B cell (primary cell): ENCODE data around the gene GEMIN7. TPM values are rescaled to one million over a fixed set of nuclear protein-coding genes. Genes with fewer than 3 reads are reported as not detected.

Experiments
- ATAC-seq: fragments of 200-7000 bp; cut with Tn5 transposase; one replicate; pipeline ENCODE4 v1.10.0; 2021; ENCODE audit warnings: low read depth, mild to moderate bottlenecking, moderate number of reproducible peaks, moderate library complexity
- CTCF ChIA-PET: fragments of 350-600 bp; sonication (Branson Sonifier 250); formaldehyde crosslinking; loops from one replicate; lab custom pipeline; 2021; ENCODE audit warnings: antibody characterized with exemption, inconsistent platforms; lab: Charles Lee
- POLR2A ChIA-PET: fragments of 350-600 bp; sonication (Branson Sonifier 250); formaldehyde crosslinking; loops from one replicate; lab custom pipeline; 2021; ENCODE audit warnings: antibody characterized with exemption; lab: Charles Lee
- DNase-seq: peaks from one replicate; pipeline ENCODE4 v3.0.0; 2013
- H2AFZ ChIP-seq: 2 replicates; pipeline ENCODE4 v1.6.1; 2012; ENCODE audit warnings: mild to moderate bottlenecking, low read depth, low read length; ENCODE audit not compliant: insufficient read depth, poor library complexity, severe bottlenecking
- H3K27ac ChIP-seq, 2 donors: 1 replicate in 1 of 2; 2 replicates in 1 of 2; pipeline ENCODE4 v1.5.1; 2012 to 2013; ENCODE audit warnings: low read length in 2 of 2, mild to moderate bottlenecking in 2 of 2, moderate library complexity in 1 of 2
- H3K27me3 ChIP-seq, 4 experiments: fragments of 200-600 bp in 1 of 4; sonication (generic) in 1 of 4; replicated peaks in 1 of 4; 1 replicate in 2 of 4; 2 replicates in 2 of 4; pipeline versions ENCODE4 v1.6.1 to v1.7.0; 2013 to 2016; ENCODE audit warnings: low read length in 3 of 4, mild to moderate bottlenecking in 2 of 4, mixed read lengths in 1 of 4, moderate library complexity in 1 of 4; ENCODE audit not compliant: insufficient read depth in 4 of 4, control insufficient read depth in 3 of 4; ENCODE audit errors: control extremely low read depth in 1 of 4
- H3K36me3 ChIP-seq, 2 experiments: replicated peaks in 1 of 2; 1 replicate in 1 of 2; 2 replicates in 1 of 2; pipeline versions ENCODE4 v1.6.1 to v1.7.1; 2013; ENCODE audit warnings: low read length in 1 of 2; ENCODE audit not compliant: insufficient read depth in 2 of 2, control insufficient read depth in 1 of 2; ENCODE audit errors: control extremely low read depth in 1 of 2, extremely low read depth in 1 of 2
- H3K4me1 ChIP-seq, 2 donors: fragments of 200-600 bp in 1 of 2; sonication (generic) in 1 of 2; 1 replicate in 1 of 2; 2 replicates in 1 of 2; pipeline versions ENCODE4 v1.5.1 to v1.6.1; 2013 to 2017; ENCODE audit warnings: low read length in 2 of 2; ENCODE audit not compliant: control insufficient read depth in 2 of 2, insufficient read depth in 2 of 2
- H3K4me2 ChIP-seq: replicated peaks from 2 replicates; pipeline ENCODE3; 2012; ENCODE audit warnings: mild to moderate bottlenecking, low read depth, low read length; ENCODE audit not compliant: poor library complexity, severe bottlenecking
- H3K4me3 ChIP-seq, 5 experiments: fragments of 200-600 bp in 1 of 5; sonication (generic) in 1 of 5; 1 replicate in 3 of 5; 2 replicates in 2 of 5; pipeline versions ENCODE4 v1.5.1 to v1.7.0; 2011 to 2016; ENCODE audit warnings: low read length in 4 of 5, mild to moderate bottlenecking in 4 of 5, low read depth in 2 of 5, control low read depth in 1 of 5, moderate library complexity in 1 of 5; ENCODE audit not compliant: insufficient read depth in 1 of 5; ENCODE audit errors: control extremely low read depth in 1 of 5, extremely low read depth in 1 of 5
- H3K79me2 ChIP-seq: fragments of 200-600 bp; sonication (generic); one replicate; pipeline ENCODE4 v1.6.0; 2016; ENCODE audit warnings: low read length; ENCODE audit not compliant: control insufficient read depth, insufficient read depth
- H3K9ac ChIP-seq: fragments of 200-600 bp; sonication (generic); 2 replicates; pipeline ENCODE4 v1.6.1; 2017; ENCODE audit warnings: mild to moderate bottlenecking, low read length, moderate library complexity
- H3K9me3 ChIP-seq, 3 donors: one replicate each; pipeline versions ENCODE4 v1.6.1 to v1.7.1; 2013; ENCODE audit warnings: low read length in 2 of 3; ENCODE audit not compliant: control insufficient read depth in 2 of 3, insufficient read depth in 1 of 3; ENCODE audit errors: control extremely low read depth in 1 of 3
- H4K20me1 ChIP-seq: 2 replicates; pipeline ENCODE4 v1.6.0; 2012; ENCODE audit warnings: mild to moderate bottlenecking, low read length; ENCODE audit not compliant: insufficient read depth, control insufficient read depth, poor library complexity, severe bottlenecking
- H3K27ac Mint-ChIP-seq: one replicate; pipeline ENCODE4 v1.8.0; 2021; ENCODE audit warnings: mixed read lengths
- H3K27me3 Mint-ChIP-seq: one replicate; pipeline ENCODE4 v1.8.0; 2021; ENCODE audit warnings: mixed read lengths
- H3K4me1 Mint-ChIP-seq: one replicate; pipeline ENCODE4 v1.8.0; 2021; ENCODE audit warnings: mixed read lengths
- H3K4me3 Mint-ChIP-seq: one replicate; pipeline ENCODE4 v1.8.0; 2021; ENCODE audit warnings: mixed read lengths
- H3K9me3 Mint-ChIP-seq: one replicate; pipeline ENCODE4 v1.8.0; 2022; ENCODE audit warnings: mixed read lengths; ENCODE audit not compliant: insufficient read depth
- CTCF ChIP-seq: fragments of 200-600 bp; IDR thresholded peaks from one replicate; pipeline ENCODE4 v1.8.0; 2022; ENCODE audit warnings: antibody characterized with exemption, mild to moderate bottlenecking
- EZH2 ChIP-seq: IDR thresholded peaks from 2 replicates; pipeline ENCODE4 v1.6.1; 2012; ENCODE audit warnings: borderline replicate concordance, low read depth, mild to moderate bottlenecking, moderate library complexity, low read length; ENCODE audit not compliant: insufficient read depth, poor library complexity, severe bottlenecking
- WGBS: methylation state at CpG from one replicate; pipeline ENCODE4 v1.1.5; 2013; ENCODE audit warnings: missing lambda C conversion rate; ENCODE audit not compliant: insufficient coverage; 5-methylcytosine and 5-hydroxymethylcytosine counted together
- intact Hi-C: fragments of 100-400 bp; cut with micrococcal nuclease; formaldehyde crosslinking; loops from one replicate; pipeline ENCODE4 v1.10.0; 2022
- polyA plus RNA-seq: library from polyadenylated mRNA; depleted of rRNA; stranded (reverse); fragments of >200 nt; gene quantifications from 2 replicates; pipeline ENCODE4 v1.2.3, GENCODE V29; 2012
- total RNA-seq, 2 donors: library from RNA; stranded (reverse); fragments of 120-200 nt in 1 of 2; gene quantifications; 1 replicate in 1 of 2; 2 replicates in 1 of 2; pipeline versions ENCODE4 v1.2.3 to v1.2.4, GENCODE V29; 2013 to 2022

The GEMIN7 gene
- total and polyA plus RNA-seq, 2 donors (not counting 1 experiment from before 2014, with no cell fraction given): 43.0 to 89.4 TPM

- Histone ChIP-seq H3K79me2 (peaks cover 62% of the 10 kb centered on the region), H3K4me3 (peak overlapping the region; percentile 16 to 94 (median 84)), H3K9me3 (no peaks in the 10 kb centered on the region), H3K9ac (peak overlapping the region; percentile 93), H2AFZ (no peak overlapping the region), H3K27ac (peak overlapping the region; percentile 81 to 87), H3K27me3 (no peaks in the 10 kb centered on the region), H3K36me3 (peaks cover 0 to 46% of the 10 kb centered on the region in 2 experiments), H3K4me2 (peak overlapping the region; percentile 91), H4K20me1 (peaks cover 68% of the 10 kb centered on the region), H3K4me1 (peaks cover 31 to 56% of the 10 kb centered on the region in 2 donors)
- Mint-ChIP-seq H3K4me1 (peaks cover 60% of the 10 kb centered on the region), H3K27ac (peak overlapping the region; percentile 96), H3K9me3 (no peaks in the 10 kb centered on the region), H3K27me3 (no peaks in the 10 kb centered on the region), H3K4me3 (peak overlapping the region; percentile 94)
- no peak for TF ChIP-seq EZH2
- no peak for TF ChIP-seq CTCF
- intact Hi-C loops: loop anchor here (1.0 to 5.0 kb wide), 6 partner anchors 16 to 323 kb away; partner anchors contain the start of genes BLOC1S3, RELB and TRAPPC6A
- no peak for ATAC-seq
- DNase-seq: no peak
- ChIA-PET POLR2A (interaction anchor here (0.5 to 1.8 kb wide), 11 partner anchors 9 to 189 kb away, joined by 3 to 19 read pairs (median 6); partner anchors contain the start of genes BLOC1S3, CLASRP, PPP1R37 and RELB), CTCF (interaction anchor here (0.8 to 2.2 kb wide), 10 partner anchors 9 to 120 kb away, joined by 3 to 24 read pairs (median 5); partner anchors contain the start of gene CLPTM1)
- WGBS: 71% methylated on average over 6 of the region's 11 CpGs
Observed at GRCh38 chr19:45074744-45075300, 4.2 kb upstream of the GEMIN7 start.
